Epithelial cell of esophagus (primary cell): ENCODE measurements around the gene GRIN1.

Experiments
- DNase-seq: peaks from one replicate; pipeline ENCODE4 v3.0.0; 2010; ENCODE audit warnings: low read depth
- H3K4me3 ChIP-seq: 2 replicates; pipeline ENCODE4 v1.5.1; 2011; ENCODE audit warnings: mild to moderate bottlenecking, low read length, control low read depth
- TF ChIP-seq, protein P1 (sequence below): IDR thresholded peaks from 2 replicates; pipeline ENCODE4 v1.5.1; 2011; ENCODE audit warnings: low read depth, mild to moderate bottlenecking, low read length, control low read depth, inconsistent platforms; ENCODE audit not compliant: insufficient read depth; ENCODE audit errors: missing control alignments

GRIN1 gene

DNA sequence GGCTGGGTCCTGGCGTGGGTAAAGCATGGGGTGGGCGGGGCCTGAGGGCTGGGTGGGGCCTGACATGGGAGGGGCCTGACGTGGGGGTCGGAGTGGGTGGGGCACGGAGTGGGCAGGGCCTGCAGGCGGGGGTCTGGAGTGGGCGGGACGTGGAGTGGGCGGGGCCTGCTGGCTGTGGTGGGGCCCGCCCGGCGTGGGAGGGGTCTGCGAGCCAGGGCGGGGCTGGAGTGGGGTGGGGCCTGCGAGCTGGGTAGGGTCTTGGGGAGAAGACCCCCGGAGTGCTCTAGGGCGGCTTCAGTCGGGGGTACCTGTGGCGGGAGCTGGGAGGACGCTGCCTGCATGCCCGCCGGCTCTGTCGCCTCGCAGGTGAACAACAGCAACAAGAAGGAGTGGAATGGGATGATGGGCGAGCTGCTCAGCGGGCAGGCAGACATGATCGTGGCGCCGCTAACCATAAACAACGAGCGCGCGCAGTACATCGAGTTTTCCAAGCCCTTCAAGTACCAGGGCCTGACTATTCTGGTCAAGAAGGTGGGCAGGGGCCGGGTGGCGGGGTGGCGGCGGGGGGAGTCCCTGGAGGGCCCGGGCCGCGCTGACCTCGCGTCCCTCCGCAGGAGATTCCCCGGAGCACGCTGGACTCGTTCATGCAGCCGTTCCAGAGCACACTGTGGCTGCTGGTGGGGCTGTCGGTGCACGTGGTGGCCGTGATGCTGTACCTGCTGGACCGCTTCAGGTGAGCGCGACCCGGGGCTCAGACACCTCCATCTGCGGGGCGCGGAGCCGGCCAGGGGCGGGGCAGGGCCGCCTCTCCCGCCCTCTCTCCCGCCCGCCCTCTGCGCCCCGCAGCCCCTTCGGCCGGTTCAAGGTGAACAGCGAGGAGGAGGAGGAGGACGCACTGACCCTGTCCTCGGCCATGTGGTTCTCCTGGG lies 22.9 kb downstream of the GRIN1 start:
- no peak overlapping the region for H3K4me3 ChIP-seq
- peak; percentile 23 for DNase-seq
- TF ChIP-seq, protein P1, sequence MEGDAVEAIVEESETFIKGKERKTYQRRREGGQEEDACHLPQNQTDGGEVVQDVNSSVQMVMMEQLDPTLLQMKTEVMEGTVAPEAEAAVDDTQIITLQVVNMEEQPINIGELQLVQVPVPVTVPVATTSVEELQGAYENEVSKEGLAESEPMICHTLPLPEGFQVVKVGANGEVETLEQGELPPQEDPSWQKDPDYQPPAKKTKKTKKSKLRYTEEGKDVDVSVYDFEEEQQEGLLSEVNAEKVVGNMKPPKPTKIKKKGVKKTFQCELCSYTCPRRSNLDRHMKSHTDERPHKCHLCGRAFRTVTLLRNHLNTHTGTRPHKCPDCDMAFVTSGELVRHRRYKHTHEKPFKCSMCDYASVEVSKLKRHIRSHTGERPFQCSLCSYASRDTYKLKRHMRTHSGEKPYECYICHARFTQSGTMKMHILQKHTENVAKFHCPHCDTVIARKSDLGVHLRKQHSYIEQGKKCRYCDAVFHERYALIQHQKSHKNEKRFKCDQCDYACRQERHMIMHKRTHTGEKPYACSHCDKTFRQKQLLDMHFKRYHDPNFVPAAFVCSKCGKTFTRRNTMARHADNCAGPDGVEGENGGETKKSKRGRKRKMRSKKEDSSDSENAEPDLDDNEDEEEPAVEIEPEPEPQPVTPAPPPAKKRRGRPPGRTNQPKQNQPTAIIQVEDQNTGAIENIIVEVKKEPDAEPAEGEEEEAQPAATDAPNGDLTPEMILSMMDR = no peak

DNA sequence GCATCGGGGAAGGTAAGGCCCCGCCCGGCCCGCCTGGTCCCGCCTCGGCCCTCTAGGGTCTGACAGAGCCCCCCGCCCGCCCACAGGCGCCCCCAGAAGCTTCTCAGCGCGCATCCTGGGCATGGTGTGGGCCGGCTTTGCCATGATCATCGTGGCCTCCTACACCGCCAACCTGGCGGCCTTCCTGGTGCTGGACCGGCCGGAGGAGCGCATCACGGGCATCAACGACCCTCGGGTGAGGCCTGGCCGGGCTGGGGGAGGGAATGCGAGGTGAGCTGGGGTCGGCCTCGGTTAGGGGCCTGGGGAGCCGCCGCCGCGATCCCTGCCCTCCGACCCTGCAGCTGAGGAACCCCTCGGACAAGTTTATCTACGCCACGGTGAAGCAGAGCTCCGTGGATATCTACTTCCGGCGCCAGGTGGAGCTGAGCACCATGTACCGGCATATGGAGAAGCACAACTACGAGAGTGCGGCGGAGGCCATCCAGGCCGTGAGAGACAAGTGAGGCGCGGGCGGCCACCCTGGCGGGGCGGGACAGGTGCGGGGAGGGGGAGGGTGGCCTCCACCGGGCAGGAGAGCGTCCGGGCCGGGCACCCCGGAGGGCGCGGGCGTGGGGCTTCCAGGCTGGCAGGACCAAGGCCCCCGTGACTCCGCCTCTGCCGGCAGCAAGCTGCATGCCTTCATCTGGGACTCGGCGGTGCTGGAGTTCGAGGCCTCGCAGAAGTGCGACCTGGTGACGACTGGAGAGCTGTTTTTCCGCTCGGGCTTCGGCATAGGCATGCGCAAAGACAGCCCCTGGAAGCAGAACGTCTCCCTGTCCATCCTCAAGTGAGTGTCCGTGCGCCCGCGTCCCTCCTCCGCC lies 23.8 kb downstream of the GRIN1 start:
- TF ChIP-seq, protein P1 = no peak
- H3K4me3 ChIP-seq = peak overlapping the region; percentile 36
- peak; percentile 50 for DNase-seq

DNA sequence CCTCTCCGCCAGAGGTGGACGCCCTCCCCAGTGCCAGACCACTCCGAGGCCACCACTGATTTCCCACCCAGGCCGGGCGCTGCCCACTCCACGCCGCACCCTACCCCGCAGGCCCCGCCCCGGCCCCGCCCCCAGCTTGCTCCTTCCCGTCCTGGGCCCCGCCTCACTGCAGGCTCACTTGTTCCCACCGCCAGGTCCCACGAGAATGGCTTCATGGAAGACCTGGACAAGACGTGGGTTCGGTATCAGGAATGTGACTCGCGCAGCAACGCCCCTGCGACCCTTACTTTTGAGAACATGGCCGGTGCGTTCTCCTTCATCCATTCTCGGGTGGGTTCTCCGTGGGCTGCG lies 24.4 kb downstream of the GRIN1 start:
- TF ChIP-seq, protein P1 = no peak
- peak overlapping the region; percentile 36 for H3K4me3 ChIP-seq
- DNase-seq = peak; percentile 37

DNA sequence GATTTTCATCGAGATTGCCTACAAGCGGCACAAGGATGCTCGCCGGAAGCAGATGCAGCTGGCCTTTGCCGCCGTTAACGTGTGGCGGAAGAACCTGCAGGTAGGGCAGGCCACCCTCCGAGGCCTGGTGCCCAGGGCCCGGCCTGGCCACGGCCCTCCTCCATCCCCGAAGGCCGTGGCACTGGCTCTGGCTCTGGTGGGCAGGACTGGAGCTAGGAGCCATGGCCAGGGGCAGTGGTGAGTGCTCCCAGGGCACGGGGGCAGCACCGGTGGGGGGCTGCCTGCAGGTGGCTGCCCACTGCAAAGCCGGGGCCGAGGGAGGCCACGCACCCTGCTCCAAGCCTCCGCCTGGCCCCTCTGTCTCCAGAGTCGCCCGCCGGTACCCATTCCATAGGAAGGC lies 24.9 kb downstream of the GRIN1 start:
- TF ChIP-seq, protein P1 = no peak
- H3K4me3 ChIP-seq = no peak overlapping the region
- DNase-seq = no peak

DNA sequence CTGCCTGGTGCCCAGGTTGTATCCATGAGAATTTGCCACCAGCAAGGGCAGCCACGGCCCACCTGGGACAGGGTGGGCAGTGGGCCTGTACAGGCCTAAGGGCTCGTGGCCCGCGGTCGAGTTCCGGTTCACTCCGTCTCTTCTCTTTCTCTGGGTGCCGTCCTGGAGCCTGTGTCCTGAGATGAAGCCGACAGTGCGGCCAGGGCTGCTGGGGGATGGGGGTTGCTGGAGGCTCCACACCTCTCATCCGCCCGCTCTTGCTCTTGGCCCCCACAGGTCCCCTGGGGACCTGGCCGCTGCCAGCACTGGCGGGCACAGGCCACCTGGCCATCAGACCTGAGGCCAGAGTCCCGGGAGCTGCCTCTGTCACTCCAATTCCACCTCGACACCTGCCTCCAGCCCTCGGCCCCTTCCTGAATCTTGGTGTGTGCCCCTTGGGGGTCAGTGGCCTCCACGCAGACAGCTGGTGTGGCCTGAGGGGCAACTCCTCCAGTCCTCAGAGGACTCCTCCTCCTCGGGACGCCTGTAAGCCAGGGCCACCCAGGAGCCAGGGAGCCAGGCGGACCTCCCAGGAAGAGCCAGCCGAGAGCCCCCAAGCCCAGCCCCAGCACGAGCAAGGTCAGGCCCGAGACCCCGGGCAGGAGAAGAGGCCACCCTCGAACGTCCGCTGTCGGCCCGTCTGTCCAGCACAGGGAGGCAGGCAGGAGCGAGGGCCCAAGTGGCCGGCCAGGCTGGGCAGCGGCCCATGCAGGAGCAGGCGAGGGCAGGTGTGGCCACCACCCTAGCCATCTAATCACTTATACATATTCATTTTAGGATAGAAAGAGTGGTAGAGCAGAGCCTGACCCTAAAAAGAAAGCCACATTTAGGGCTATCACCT lies 25.7 kb downstream of the GRIN1 start:
- no peak overlapping the region for H3K4me3 ChIP-seq
- TF ChIP-seq, protein P1 = no peak
- DNase-seq = no peak

DNA sequence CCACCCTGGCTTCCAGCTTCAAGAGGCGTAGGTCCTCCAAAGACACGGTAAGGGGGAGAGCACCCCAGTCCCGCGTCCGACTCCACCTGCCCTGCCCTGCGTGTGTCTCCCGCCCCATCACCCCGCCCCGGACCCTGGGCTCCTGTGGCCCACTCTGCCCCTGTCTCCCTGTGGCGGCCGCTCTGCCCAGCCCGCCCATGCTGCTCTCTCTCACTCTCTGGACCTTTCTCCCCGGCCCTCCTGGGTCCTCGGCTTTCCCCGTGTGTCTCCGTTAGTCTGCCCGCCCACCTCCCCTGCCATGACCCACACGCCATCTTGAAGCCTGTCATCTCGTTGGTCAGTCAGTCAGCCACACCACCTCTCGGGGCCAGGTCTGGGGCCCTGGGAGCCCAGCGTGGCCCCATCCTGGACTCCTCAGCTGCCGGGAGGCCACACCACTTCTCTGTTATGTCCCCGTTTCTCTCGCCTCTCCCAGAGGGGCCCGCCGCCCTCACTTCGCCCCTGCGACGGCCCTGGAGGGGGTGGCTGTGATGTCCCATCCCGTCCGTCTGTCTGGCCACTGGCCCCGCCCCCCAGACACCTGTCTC lies 26.4 kb downstream of the GRIN1 start:
- no peak for DNase-seq
- no peak overlapping the region for H3K4me3 ChIP-seq
- TF ChIP-seq, protein P1 = no peak
